WTC11 (cell line): ENCODE measurements around the gene ROR2. TPM values are rescaled to one million over a fixed set of nuclear protein-coding genes. Genes with fewer than 3 reads are reported as not detected.

Experiments
- ATAC-seq: fragments of 200-7000 bp; cut with Tn5 transposase; 2 replicates; pipeline ENCODE4 v1.10.0; 2021; ENCODE audit warnings: mild to moderate bottlenecking, moderate library complexity
- CTCF ChIA-PET: fragments of 300-600 bp; sonication (Branson Sonifier 250); formaldehyde crosslinking; loops from one replicate; lab custom pipeline; 2021; ENCODE audit warnings: antibody characterized with exemption; lab: Charles Lee
- POLR2A ChIA-PET: fragments of 350-600 bp; sonication (Branson Sonifier 250); formaldehyde crosslinking; loops from one replicate; lab custom pipeline; 2021; ENCODE audit warnings: antibody characterized with exemption; lab: Charles Lee
- DNase-seq: peaks from one replicate; pipeline ENCODE4 v3.0.0; 2021; ENCODE audit warnings: low spot score
- H3K27ac Mint-ChIP-seq: 2 replicates; pipeline ENCODE4 v1.8.0; 2021; ENCODE audit warnings: mixed read lengths
- H3K27me3 Mint-ChIP-seq: 2 replicates; pipeline ENCODE4 v1.8.0; 2021; ENCODE audit warnings: low read depth, mild to moderate bottlenecking, moderate library complexity, mixed read lengths
- H3K36me3 Mint-ChIP-seq: 2 replicates; pipeline ENCODE4 v1.8.0; 2021; ENCODE audit warnings: mixed read lengths
- H3K4me1 Mint-ChIP-seq: 2 replicates; pipeline ENCODE4 v1.8.0; 2022; ENCODE audit warnings: mixed read lengths
- H3K4me3 Mint-ChIP-seq: 2 replicates; pipeline ENCODE4 v1.8.0; 2021; ENCODE audit warnings: mild to moderate bottlenecking, moderate library complexity, mixed read lengths
- H3K9me3 Mint-ChIP-seq: 2 replicates; pipeline ENCODE4 v1.8.0; 2021; ENCODE audit warnings: mixed read lengths
- CBFB ChIP-seq: sonication (generic); formaldehyde crosslinking; IDR thresholded peaks from 2 replicates; pipeline ENCODE4 v1.8.1; 2022; ENCODE audit warnings: mild to moderate bottlenecking, low read depth, missing genetic modification reagents
- FOXJ3 ChIP-seq: sonication (generic); formaldehyde crosslinking; IDR thresholded peaks from 2 replicates; pipeline ENCODE4 v1.9.0; 2021; ENCODE audit warnings: missing genetic modification reagents, mild to moderate bottlenecking, borderline replicate concordance
- FOXK1 ChIP-seq: sonication (generic); formaldehyde crosslinking; IDR thresholded peaks from 2 replicates; pipeline ENCODE4 v1.8.0; 2022; ENCODE audit warnings: mild to moderate bottlenecking, moderate library complexity, missing genetic modification reagents
- GABPB1 ChIP-seq: sonication (generic); formaldehyde crosslinking; IDR thresholded peaks from 2 replicates; pipeline ENCODE4 v1.8.1; 2023; ENCODE audit warnings: mild to moderate bottlenecking, missing genetic modification reagents
- HMGA2 ChIP-seq: fragments of 250-450 bp; sonication (Bioruptor Pico); IDR thresholded peaks from 2 replicates; pipeline ENCODE4 v1.4.0; 2021; ENCODE audit warnings: mild to moderate bottlenecking, moderate library complexity
- JUN ChIP-seq: sonication (generic); formaldehyde crosslinking; IDR thresholded peaks from 2 replicates; pipeline ENCODE4 v1.8.0; 2023; ENCODE audit warnings: mild to moderate bottlenecking, missing genetic modification reagents
- MXD4 ChIP-seq: fragments of 250-450 bp; sonication (Bioruptor Pico); IDR thresholded peaks from 2 replicates; pipeline ENCODE4 v1.8.0; 2021; ENCODE audit warnings: mild to moderate bottlenecking, moderate library complexity, borderline replicate concordance
- NR2C2 ChIP-seq: sonication (generic); formaldehyde crosslinking; IDR thresholded peaks from 2 replicates; pipeline ENCODE4 v1.8.0; 2022; ENCODE audit warnings: mild to moderate bottlenecking, missing genetic modification reagents
- OVOL2 ChIP-seq: fragments of 250-450 bp; sonication (Bioruptor Pico); IDR thresholded peaks from 2 replicates; pipeline ENCODE4 v1.9.0; 2021; ENCODE audit warnings: mild to moderate bottlenecking, borderline replicate concordance
- TEAD1 ChIP-seq: sonication (generic); formaldehyde crosslinking; IDR thresholded peaks from 2 replicates; pipeline ENCODE4 v1.8.0; 2022; ENCODE audit warnings: mild to moderate bottlenecking, missing genetic modification reagents
- ZNF219 ChIP-seq: sonication (generic); formaldehyde crosslinking; IDR thresholded peaks from 2 replicates; pipeline ENCODE4 v1.8.0; 2023; ENCODE audit warnings: missing genetic modification reagents, mild to moderate bottlenecking, borderline replicate concordance
- ZNF263 ChIP-seq: sonication (generic); formaldehyde crosslinking; IDR thresholded peaks from 2 replicates; pipeline ENCODE4 v1.8.1; 2022; ENCODE audit warnings: low read depth, mild to moderate bottlenecking, moderate library complexity, missing genetic modification reagents
- ZNF416 ChIP-seq: fragments of 250-450 bp; sonication (Bioruptor Pico); IDR thresholded peaks from 2 replicates; pipeline ENCODE4 v1.9.0; 2021; ENCODE audit warnings: mild to moderate bottlenecking, inconsistent platforms
- total RNA-seq: library from RNA; stranded (reverse); gene quantifications from 3 replicates; pipeline ENCODE4 v1.2.3, GENCODE V29; 2021
- TF ChIP-seq, protein P1 (sequence below): sonication (generic); formaldehyde crosslinking; IDR thresholded peaks from 2 replicates; pipeline ENCODE4 v1.8.0; 2023; ENCODE audit warnings: mild to moderate bottlenecking, missing genetic modification reagents
- TF ChIP-seq, protein P2 (sequence below): sonication (generic); formaldehyde crosslinking; IDR thresholded peaks from 2 replicates; pipeline ENCODE4 v1.8.1; 2022; ENCODE audit warnings: low read depth, mild to moderate bottlenecking, moderate library complexity, missing genetic modification reagents, borderline replicate concordance
- TF ChIP-seq, protein P3 (sequence below): sonication (generic); formaldehyde crosslinking; IDR thresholded peaks from 2 replicates; pipeline ENCODE4 v1.8.1; 2023; ENCODE audit warnings: mild to moderate bottlenecking, missing genetic modification reagents
- TF ChIP-seq, protein P4 (sequence below): sonication (generic); formaldehyde crosslinking; IDR thresholded peaks from 2 replicates; pipeline ENCODE4 v1.8.0; 2023; ENCODE audit warnings: missing genetic modification reagents

ROR2 gene
- total RNA-seq, 1 experiment from 2014 or later: 19.8 TPM

DNA sequence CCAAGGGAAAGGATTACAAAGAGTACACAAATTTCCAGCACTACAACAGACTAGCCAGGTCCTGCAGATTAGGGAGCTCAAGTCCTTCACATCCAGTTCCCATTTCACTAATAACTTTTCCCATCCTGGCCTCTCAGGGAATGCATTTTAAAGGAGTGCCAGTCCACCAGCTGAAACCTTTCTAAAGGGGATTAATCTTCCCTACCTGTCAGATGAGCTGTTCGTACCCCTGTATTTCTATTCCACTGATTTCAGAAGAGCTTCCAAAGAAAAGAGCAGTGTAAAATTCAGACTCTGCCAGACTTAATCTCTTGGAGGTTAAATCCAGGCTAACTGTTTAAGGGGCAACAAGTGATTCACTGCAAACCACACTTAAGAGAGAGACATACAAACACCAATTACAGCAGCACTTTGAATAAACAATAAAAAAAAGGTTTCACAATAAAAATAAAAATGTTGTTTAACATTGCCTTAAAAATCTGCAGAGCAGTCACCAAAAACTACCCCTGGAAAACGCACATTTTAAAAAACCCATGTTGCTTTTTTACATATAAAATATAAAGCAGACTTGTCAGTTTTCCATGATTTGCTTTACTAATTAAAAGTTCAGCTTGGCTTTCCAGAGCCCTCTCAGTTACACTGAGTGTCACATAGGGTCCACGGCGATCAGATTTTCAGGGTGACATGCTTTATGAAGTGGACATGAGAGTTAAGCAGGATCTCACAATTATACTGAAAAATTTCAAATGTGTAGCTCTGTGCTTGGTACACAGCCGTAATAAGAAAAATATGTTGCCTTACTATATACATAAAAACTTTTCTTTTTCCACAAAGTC lies 3.2 kb downstream of the ROR2 start (continued):
- TF ChIP-seq, protein P1, sequence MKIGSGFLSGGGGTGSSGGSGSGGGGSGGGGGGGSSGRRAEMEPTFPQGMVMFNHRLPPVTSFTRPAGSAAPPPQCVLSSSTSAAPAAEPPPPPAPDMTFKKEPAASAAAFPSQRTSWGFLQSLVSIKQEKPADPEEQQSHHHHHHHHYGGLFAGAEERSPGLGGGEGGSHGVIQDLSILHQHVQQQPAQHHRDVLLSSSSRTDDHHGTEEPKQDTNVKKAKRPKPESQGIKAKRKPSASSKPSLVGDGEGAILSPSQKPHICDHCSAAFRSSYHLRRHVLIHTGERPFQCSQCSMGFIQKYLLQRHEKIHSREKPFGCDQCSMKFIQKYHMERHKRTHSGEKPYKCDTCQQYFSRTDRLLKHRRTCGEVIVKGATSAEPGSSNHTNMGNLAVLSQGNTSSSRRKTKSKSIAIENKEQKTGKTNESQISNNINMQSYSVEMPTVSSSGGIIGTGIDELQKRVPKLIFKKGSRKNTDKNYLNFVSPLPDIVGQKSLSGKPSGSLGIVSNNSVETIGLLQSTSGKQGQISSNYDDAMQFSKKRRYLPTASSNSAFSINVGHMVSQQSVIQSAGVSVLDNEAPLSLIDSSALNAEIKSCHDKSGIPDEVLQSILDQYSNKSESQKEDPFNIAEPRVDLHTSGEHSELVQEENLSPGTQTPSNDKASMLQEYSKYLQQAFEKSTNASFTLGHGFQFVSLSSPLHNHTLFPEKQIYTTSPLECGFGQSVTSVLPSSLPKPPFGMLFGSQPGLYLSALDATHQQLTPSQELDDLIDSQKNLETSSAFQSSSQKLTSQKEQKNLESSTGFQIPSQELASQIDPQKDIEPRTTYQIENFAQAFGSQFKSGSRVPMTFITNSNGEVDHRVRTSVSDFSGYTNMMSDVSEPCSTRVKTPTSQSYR (CRISPR knock-in tag): no peak
- TF ChIP-seq MXD4 (CRISPR knock-in tag): no peak

DNA sequence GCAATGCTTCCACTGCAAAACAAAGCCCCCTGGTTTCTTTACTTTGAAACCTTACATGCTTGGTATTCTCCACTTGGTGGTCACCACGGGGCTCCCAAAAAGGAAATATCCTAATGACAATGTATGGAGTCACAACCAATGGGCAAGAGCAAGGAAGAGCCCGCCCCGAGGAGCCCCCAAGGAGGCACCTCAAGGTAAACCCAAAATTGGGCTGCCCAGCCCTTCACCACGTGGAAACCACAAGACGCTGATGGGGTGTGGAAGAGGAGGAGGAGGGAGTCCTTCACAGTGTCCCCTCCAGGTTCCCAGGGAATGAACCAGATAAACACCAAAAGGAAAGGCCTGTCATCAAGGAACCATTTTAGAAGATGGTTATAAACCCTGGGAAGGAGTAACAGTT lies 3.8 kb downstream of the ROR2 start:
- Mint-ChIP-seq H3K36me3 (no peaks in the 10 kb centered on the region), H3K4me1 (peaks cover 60% of the 10 kb centered on the region), H3K27me3 (peaks cover 30% of the 10 kb centered on the region), H3K27ac (0 out of 2 replicates have a peak overlapping the region, but pooled peaks have one; percentile 35), H3K9me3 (peaks cover 13% of the 10 kb centered on the region), H3K4me3 (peak overlapping the region; percentile 18; the same call in 1 of the 2 replicates)
- POLR2A ChIA-PET: no interaction called here
- ATAC-seq (no peak), DNase-seq (no peak)
- CTCF ChIA-PET: interaction anchor here (0.8 to 3.6 kb wide), 8 partner anchors 8 to 219 kb away, joined by 3 to 22 read pairs (median 6); no protein-coding TSS in a partner anchor
- TF ChIP-seq CBFB (CRISPR knock-in tag) (no peak), FOXJ3 (CRISPR knock-in tag) (no peak), ZNF416 (CRISPR knock-in tag) (no peak), MXD4 (CRISPR knock-in tag) (no peak), HMGA2 (CRISPR knock-in tag) (no peak), GABPB1 (CRISPR knock-in tag) (no peak), ZNF263 (CRISPR knock-in tag) (no peak), TEAD1 (no peak), OVOL2 (no peak), JUN (CRISPR knock-in tag) (no peak), ZNF219 (CRISPR knock-in tag) (no peak)
- TF ChIP-seq, protein P2, sequence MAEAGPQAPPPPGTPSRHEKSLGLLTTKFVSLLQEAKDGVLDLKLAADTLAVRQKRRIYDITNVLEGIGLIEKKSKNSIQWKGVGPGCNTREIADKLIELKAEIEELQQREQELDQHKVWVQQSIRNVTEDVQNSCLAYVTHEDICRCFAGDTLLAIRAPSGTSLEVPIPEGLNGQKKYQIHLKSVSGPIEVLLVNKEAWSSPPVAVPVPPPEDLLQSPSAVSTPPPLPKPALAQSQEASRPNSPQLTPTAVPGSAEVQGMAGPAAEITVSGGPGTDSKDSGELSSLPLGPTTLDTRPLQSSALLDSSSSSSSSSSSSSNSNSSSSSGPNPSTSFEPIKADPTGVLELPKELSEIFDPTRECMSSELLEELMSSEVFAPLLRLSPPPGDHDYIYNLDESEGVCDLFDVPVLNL (CRISPR knock-in tag): no peak
- TF ChIP-seq, protein P3, sequence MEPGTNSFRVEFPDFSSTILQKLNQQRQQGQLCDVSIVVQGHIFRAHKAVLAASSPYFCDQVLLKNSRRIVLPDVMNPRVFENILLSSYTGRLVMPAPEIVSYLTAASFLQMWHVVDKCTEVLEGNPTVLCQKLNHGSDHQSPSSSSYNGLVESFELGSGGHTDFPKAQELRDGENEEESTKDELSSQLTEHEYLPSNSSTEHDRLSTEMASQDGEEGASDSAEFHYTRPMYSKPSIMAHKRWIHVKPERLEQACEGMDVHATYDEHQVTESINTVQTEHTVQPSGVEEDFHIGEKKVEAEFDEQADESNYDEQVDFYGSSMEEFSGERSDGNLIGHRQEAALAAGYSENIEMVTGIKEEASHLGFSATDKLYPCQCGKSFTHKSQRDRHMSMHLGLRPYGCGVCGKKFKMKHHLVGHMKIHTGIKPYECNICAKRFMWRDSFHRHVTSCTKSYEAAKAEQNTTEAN (CRISPR knock-in tag): no peak

DNA sequence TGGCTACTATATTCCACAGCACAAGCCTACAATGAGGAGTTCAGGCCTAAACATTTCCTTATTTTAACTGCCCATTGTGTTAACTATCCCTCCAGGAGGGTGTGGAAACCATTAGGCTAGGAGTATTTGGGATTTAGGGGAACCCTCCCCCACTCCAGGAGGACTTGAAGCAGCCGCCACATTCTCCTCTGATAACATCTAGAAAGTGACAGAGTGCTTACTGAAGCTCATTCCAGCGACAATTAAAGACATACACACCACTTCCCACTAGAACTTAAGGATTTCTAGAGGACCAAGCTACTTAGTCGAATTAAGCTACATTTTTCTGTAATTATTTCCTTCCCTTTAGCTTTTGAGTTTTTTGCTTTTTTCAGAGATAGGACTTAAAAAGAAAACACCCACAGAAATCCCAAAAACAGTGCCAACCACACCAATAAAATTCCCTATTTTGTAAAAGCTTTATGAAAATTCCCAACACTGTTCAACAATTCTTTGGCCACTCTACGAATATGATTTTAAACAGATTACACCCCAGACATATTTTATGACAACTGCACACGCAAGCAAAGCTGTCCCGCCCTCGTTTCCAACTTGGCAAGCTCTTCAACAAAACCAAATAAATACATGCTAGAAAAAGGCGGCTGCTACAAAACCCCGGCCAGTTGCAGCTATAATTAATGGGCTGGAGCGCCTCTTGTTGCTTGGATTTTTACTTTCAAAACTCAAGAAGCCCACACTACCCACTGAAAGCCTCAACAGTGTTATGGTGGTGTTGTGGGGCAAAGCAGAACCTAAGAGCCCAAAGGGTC lies 4.5 kb downstream of the ROR2 start:
- ChIA-PET POLR2A (no interaction called here), CTCF (interaction anchor here (0.7 to 3.6 kb wide), 8 partner anchors 9 to 218 kb away, joined by 3 to 22 read pairs (median 6); no protein-coding TSS in a partner anchor)
- Mint-ChIP-seq H3K27me3 (peaks cover 23% of the 10 kb centered on the region), H3K4me3 (peak overlapping the region; percentile 18; the same call in 1 of the 2 replicates), H3K9me3 (peaks cover 13% of the 10 kb centered on the region), H3K27ac (peak overlapping the region; percentile 43; the same call in 1 of the 2 replicates), H3K36me3 (no peaks in the 10 kb centered on the region), H3K4me1 (peaks cover 54% of the 10 kb centered on the region)
- DNase-seq (no peak), ATAC-seq (peak; percentile 6)
- TF ChIP-seq, protein P3 (CRISPR knock-in tag): no peak
- TF ChIP-seq, protein P4, sequence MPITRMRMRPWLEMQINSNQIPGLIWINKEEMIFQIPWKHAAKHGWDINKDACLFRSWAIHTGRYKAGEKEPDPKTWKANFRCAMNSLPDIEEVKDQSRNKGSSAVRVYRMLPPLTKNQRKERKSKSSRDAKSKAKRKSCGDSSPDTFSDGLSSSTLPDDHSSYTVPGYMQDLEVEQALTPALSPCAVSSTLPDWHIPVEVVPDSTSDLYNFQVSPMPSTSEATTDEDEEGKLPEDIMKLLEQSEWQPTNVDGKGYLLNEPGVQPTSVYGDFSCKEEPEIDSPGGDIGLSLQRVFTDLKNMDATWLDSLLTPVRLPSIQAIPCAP: no peak
- TF ChIP-seq FOXK1 (CRISPR knock-in tag) (no peak), NR2C2 (CRISPR knock-in tag) (no peak), TEAD1 (no peak)
